Middle frontal gyrus (tissue), 1 donor: ENCODE data around the gene OXGR1.
"Not testable (repeated sequence)": the region's sequence is repeated elsewhere in the genome, so short reads cannot be mapped to it uniquely, and the experiment has no call there.

Experiments used
- DNase-seq: peaks from one replicate; pipeline ENCODE4 v3.0.0-alpha.2; 2015; ENCODE audit warnings: low spot score; ENCODE audit errors: extremely low spot score

Gene OXGR1

GRCh38 chr13:96994017-96994857 is at the start of gene OXGR1:
Gene OXGR1 (minus strand): TSS chr13:96994476. CDS start chr13:96987759, 6,717 bp downstream.
- DNase-seq: no peak

DNA sequence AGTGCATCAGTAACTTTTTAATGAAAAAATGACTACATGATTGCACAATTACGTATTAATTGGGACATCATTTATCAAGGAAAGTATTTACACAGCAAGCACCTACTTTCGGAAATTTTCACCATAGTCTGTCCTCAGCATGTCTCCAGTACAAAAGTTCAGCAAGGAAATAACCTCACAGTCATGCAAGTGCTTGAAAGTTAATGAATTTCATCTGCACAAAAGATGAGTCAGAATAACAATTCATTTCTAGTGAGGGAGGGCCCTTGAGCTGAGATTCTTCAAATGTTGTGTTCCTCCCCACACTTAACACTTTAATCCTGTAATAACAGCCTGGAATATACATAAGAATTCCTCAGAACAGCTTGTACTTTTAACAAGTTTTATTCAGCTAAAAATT is 49.0 kb upstream of the OXGR1 start:
- DNase-seq: peak; percentile 15

GRCh38 chr13:97030705-97031452 is 36.6 kb upstream of the OXGR1 start:
- no peak for DNase-seq

GRCh38 chr13:97028441-97029299 is 34.4 kb upstream of the OXGR1 start:
- peak; percentile 48 for DNase-seq

DNA sequence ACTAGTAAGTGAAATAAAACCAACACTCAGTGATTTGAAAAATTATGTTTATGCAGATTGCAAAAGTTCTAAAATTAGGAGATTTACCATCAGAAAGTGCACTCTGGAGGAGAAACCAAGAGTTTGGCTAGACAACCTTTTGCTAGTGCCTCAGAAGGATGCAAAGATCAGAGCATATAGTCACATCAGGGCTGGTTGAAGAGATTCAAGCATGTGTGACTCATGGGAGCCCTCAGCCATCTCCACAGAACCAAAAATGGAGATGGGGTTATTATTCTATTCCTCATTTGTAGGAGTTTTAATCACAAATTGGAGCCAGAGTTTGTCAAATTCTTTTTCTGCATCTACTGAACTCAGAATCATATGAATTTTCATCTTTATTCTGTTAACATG is 32.9 kb upstream of the OXGR1 start:
- DNase-seq: no peak

- DNase-seq: no peak
Observed at GRCh38 chr13:97026531-97027161, 32.4 kb upstream of the OXGR1 start.

GRCh38 chr13:97023812-97024211 is 29.5 kb upstream of the OXGR1 start:
- not testable (repeated sequence) for DNase-seq

DNA sequence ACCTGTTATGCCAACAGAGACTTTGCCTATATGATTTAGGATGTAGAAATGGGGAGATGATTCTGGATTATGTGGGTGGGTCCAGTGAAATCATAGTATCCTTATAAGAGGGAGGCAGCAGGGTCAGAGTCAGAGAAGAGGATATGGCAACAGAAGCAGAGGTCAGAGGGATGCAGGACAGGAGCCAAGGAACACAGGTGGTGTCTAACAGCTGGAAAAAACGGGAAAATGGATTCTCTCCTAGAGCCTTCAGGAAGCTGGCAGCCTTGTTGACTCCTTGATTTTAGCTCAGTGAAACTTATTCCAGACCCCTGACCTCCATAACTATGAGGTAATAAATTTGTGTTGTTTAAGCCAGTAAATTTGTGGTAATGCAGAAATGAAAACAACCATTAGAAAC is 28.8 kb upstream of the OXGR1 start:
- no peak for DNase-seq

DNA sequence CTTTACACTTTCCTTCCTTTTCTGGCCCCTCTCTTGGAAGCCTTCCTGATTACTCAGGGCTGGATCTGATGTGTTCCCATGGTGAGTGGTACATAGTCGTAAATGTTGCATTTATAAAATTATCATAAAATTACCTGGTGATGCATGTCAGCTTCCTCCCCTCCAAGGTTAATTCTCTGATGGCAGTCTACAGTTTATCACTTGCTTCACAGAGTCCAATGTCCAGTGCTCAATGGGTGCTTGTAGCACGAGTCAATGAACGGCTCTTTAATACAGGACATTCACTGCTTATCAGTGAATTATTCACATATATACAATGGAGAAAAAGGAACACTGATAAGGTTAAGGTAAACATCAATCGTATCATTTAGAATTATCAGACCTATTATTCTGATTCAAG is 27.0 kb upstream of the OXGR1 start:
- no peak for DNase-seq

- DNase-seq: no peak
Observed at GRCh38 chr13:97020689-97021240, 26.5 kb upstream of the OXGR1 start.

- no peak for DNase-seq
Observed at GRCh38 chr13:97020194-97020593, 25.9 kb upstream of the OXGR1 start.

GRCh38 chr13:97019236-97019635 is 25.0 kb upstream of the OXGR1 start:
- no peak for DNase-seq

GRCh38 chr13:97018029-97018819 is 23.9 kb upstream of the OXGR1 start:
- DNase-seq: peak; percentile 37

DNA sequence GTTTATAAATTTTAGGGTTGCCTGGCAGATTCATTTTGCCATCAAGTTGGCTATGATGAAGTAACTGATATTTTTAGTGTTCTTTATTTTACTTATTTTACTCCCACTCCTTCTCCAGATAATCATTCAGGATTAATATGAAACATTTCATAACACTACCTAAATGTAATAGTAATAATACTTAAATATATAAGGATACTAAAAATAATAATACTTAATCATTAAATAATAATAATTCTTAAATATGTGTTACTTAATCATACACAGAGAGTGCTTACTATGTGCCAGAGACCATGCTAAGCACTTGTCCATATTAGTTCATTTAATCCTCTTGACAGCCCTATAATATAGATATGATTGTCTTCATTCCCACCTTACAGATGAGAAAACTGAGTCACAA is 23.0 kb upstream of the OXGR1 start:
- DNase-seq: no peak

DNA sequence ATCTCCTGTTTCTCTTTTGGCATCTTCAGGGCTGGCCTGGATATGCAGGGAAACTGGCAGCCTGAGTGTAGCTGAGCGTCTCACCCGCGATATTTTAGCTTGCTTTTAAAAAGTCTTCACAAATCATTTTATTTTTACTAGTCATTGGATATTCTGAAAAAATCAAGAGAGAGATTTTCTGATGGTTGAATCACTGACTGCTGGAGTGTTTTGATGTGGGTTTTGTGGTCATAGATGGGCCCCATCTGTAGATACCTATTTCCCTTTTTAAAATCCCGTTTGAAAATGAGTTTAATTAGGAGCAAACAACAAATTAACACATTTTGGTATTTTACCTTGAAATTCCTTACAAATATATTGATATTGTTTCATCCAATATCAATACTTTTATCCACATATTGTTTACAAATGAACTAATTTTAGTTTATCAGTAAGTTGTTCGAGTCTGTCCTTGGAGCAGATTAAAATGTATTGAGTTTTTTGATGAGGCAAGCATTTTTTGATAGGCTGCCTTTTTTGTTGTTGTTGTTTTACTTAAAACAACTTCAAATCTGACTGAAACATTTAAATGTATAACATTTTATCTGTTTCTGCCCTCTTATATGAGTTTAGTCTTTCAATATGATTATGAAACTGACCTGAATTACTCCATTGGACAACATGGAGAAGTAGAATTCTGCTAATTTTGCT is 21.5 kb upstream of the OXGR1 start:
- DNase-seq: no peak

DNA sequence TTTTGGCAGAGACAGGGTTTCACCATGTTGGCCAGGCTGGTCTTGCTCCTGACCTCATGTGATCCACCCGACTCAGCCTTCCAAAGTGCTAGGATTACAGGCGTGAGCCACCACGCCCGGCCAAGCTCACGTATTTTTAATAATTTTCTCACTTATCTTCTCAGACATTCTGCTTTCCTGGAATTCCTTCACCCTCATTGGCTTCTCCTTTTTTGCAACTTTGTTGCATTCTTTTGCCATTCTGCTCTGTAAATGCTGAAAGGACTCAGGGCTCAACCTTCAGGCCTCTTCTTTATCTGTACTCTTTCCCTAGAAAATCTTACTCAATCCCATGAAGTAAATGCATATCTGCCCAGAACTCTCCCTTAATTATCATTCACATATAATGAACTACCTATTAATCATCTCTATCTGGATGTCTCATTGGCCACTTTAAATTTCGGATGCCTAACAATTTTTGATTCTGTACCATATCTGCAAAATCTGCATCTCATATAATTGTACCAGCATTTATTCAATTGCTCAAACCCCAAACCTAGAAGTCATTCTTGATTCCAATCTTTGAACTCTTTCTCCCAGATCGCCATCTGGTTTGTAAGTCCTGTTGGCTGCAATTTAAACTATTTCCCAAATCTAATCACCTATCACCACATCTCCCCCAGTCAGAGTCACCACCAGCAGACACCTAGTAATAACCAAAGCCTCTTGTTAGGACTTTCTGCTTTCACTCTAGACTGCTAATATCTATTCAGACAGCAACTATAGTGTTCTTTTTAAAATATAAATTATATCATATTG is 18.2 kb upstream of the OXGR1 start:
- DNase-seq: no peak

- DNase-seq: no peak
Observed at GRCh38 chr13:97011446-97012131, 17.3 kb upstream of the OXGR1 start.

GRCh38 chr13:97008643-97009042 is 14.4 kb upstream of the OXGR1 start:
- no peak for DNase-seq
